SK-N-MC (cell line): ENCODE data around the gene RGS2.

Source experiments
- EZH2 ChIP-seq: fragments of 200-600 bp; sonication (generic); IDR thresholded peaks from one replicate; pipeline ENCODE4 v1.6.1; 2017; ENCODE audit warnings: antibody characterized with exemption
- FOXP2 ChIP-seq: optimal IDR thresholded peaks from 2 replicates; pipeline ENCODE3; 2011; ENCODE audit warnings: mild to moderate bottlenecking, moderate library complexity; ENCODE audit not compliant: insufficient read depth; ENCODE audit errors: extremely low read length, control extremely low read depth
- POLR2AphosphoS5 ChIP-seq: IDR thresholded peaks from 2 replicates; pipeline ENCODE4 v1.6.1; 2012; ENCODE audit warnings: mild to moderate bottlenecking, low read depth, low read length, borderline replicate concordance

GRCh38 chr1:192789871-192790270, 19.0 kb upstream of the RGS2 start:
- no peak for TF ChIP-seq POLR2AphosphoS5
- TF ChIP-seq EZH2: no peak
- TF ChIP-seq FOXP2: no peak
